ENCODE data around the gene SRSF11. TPM values are rescaled to one million over a fixed set of nuclear protein-coding genes. Genes with fewer than 3 reads are reported as not detected.

The SRSF11 gene
- total RNA-seq, 1 experiment from 2014 or later: 145 TPM

- no peak for ATAC-seq
- Histone ChIP-seq H3K4me1 (ENCODE audit: control insufficient read depth, insufficient read depth, low read length) (no peaks in the 10 kb centered on the region), H3K9me3 (ENCODE audit: control insufficient read depth, insufficient read depth, low read depth, low read length) (no peaks in the 10 kb centered on the region), H3K4me3 (ENCODE audit: low read depth in 2 of 2, low read length in 2 of 2) (no peak overlapping the region), H3K27me3 (ENCODE audit: control insufficient read depth, insufficient read depth, low read length) (no peaks in the 10 kb centered on the region), H3K27ac (ENCODE audit: low read length) (no peak overlapping the region), H3K36me3 (ENCODE audit: control insufficient read depth, insufficient read depth, low read length) (peaks cover 13% of the 10 kb centered on the region; the same call in 1 of the 2 replicates)
- CTCF ChIA-PET: no interaction called here
- no TSS peak for BruUV-seq (replicated peaks)
- DNase-seq (ENCODE audit: low read depth, low spot score): no peak
- TF ChIP-seq SIN3A (IDR thresholded peaks at IDR 0.05; ENCODE audit: borderline replicate concordance, insufficient read depth, low read depth, low read length) (no peak), TCF7L2 (IDR thresholded peaks at IDR 0.05; ENCODE audit: low read depth, low read length) (no peak), REST (IDR thresholded peaks at IDR 0.05; ENCODE audit: insufficient read depth in 1 of 2, low read depth in 2 of 2, low read length in 1 of 2) (no peak), CTCF (IDR thresholded peaks at IDR 0.05) (no peak), POLR2AphosphoS5 (IDR thresholded peaks at IDR 0.05; ENCODE audit: low read depth, low read length) (no peak)
- in situ Hi-C loops (cut with HindIII; ENCODE audit: low pct_unique_long_range_greater_than_20kb, low sequenced_read_pairs) (no loop called here), intact Hi-C loops (cut with micrococcal nuclease; ENCODE audit: unreplicated experiment) (no loop called here)
- POLR2A ChIA-PET: no interaction called here
These were observed 67.0 kb downstream of the SRSF11 start for GRCh38 chr1:70288166-70288565.

DNA sequence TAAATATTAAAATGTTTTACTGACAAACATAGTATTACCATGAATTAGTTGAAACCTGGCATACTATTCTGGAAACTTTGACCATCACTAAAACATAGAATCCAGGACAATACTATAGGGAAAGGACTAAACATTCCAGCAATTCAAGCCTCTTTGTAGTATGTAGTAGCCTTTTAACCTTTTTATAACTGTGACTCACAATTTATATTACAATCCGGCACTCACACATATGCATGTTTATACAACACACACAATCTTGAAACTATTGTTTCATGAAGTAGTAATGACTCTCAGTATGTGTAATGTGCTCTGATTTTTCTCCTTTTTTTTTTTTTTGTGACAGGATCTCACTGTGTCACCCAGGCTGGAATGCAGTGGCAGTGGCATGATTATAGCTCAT, 69.0 kb downstream of the SRSF11 start:
- H3K36me3 ChIP-seq (ENCODE audit: control insufficient read depth, insufficient read depth, low read length): peaks cover 12% of the 10 kb centered on the region; the same call in 1 of the 2 replicates
- intact Hi-C loops (cut with micrococcal nuclease; ENCODE audit: unreplicated experiment) (no loop called here), in situ Hi-C loops (cut with HindIII; ENCODE audit: low pct_unique_long_range_greater_than_20kb, low sequenced_read_pairs) (no loop called here)
- no peaks in the 10 kb centered on the region for H3K4me1 ChIP-seq (ENCODE audit: control insufficient read depth, insufficient read depth, low read length)
- ChIA-PET POLR2A (no interaction called here), CTCF (no interaction called here)
- no peaks in the 10 kb centered on the region for H3K27me3 ChIP-seq (ENCODE audit: control insufficient read depth, insufficient read depth, low read length)
- H3K27ac ChIP-seq (ENCODE audit: low read length): no peak overlapping the region
- DNase-seq (ENCODE audit: low read depth, low spot score) (no peak), ATAC-seq (no peak)
- H3K4me3 ChIP-seq (ENCODE audit: low read depth in 2 of 2, low read length in 2 of 2): no peak overlapping the region
- TF ChIP-seq REST (IDR thresholded peaks at IDR 0.05; ENCODE audit: insufficient read depth in 1 of 2, low read depth in 2 of 2, low read length in 1 of 2) (no peak), TCF7L2 (IDR thresholded peaks at IDR 0.05; ENCODE audit: low read depth, low read length) (no peak), CTCF (IDR thresholded peaks at IDR 0.05) (no peak), POLR2AphosphoS5 (IDR thresholded peaks at IDR 0.05; ENCODE audit: low read depth, low read length) (no peak), SIN3A (IDR thresholded peaks at IDR 0.05; ENCODE audit: borderline replicate concordance, insufficient read depth, low read depth, low read length) (no peak)
- no TSS peak for BruUV-seq (replicated peaks)
- H3K9me3 ChIP-seq (ENCODE audit: control insufficient read depth, insufficient read depth, low read depth, low read length): no peaks in the 10 kb centered on the region
